Right atrium auricular region (tissue), 2 donors: ENCODE measurements around the gene MYCBP. TPM values are rescaled to one million over a fixed set of nuclear protein-coding genes. Genes with fewer than 3 reads are reported as not detected.

Experiments
- DNase-seq: peaks from one replicate; pipeline ENCODE4 v3.0.0-alpha.2; 2019; ENCODE audit warnings: low spot score
- H3K27ac ChIP-seq, 2 donors: fragments of 200-600 bp; sonication (generic); 1 replicate in 1 of 2; 2 replicates in 1 of 2; pipeline ENCODE4 v1.5.1; 2016 to 2019
- H3K27me3 ChIP-seq, 2 donors: fragments of 200-600 bp; sonication (generic); one replicate each; pipeline versions ENCODE4 v1.5.1 to v1.6.0; 2017 to 2019
- H3K36me3 ChIP-seq: fragments of 200-600 bp; sonication (generic); one replicate; pipeline ENCODE4 v1.5.1; 2016
- H3K4me1 ChIP-seq, 2 donors: fragments of 200-600 bp; sonication (generic); one replicate each; pipeline versions ENCODE4 v1.5.1 to v1.6.0; 2017 to 2019
- H3K4me3 ChIP-seq, 2 donors: fragments of 200-600 bp; sonication (generic); 1 replicate in 1 of 2; 2 replicates in 1 of 2; pipeline ENCODE4 v1.5.1; 2017 to 2019; ENCODE audit warnings: mild to moderate bottlenecking in 1 of 2, moderate library complexity in 1 of 2
- H3K9me3 ChIP-seq, 2 donors: fragments of 200-600 bp; sonication (generic); one replicate each; pipeline ENCODE4 v1.5.1; 2019
- total RNA-seq, 2 donors: library from RNA; depleted of rRNA; stranded (reverse); fragments of >200 nt; gene quantifications; one replicate each; pipeline ENCODE4 v1.1.0, GENCODE V29; 2016
- TF ChIP-seq, protein P1 (sequence below), 2 donors: fragments of 200-600 bp; sonication (generic); IDR thresholded peaks; one replicate each; pipeline ENCODE4 v1.5.1; 2019; ENCODE audit warnings: antibody characterized with exemption in 2 of 2

Gene MYCBP
- total RNA-seq, 2 donors from 2014 or later: 5.6 to 9.4 TPM

DNA sequence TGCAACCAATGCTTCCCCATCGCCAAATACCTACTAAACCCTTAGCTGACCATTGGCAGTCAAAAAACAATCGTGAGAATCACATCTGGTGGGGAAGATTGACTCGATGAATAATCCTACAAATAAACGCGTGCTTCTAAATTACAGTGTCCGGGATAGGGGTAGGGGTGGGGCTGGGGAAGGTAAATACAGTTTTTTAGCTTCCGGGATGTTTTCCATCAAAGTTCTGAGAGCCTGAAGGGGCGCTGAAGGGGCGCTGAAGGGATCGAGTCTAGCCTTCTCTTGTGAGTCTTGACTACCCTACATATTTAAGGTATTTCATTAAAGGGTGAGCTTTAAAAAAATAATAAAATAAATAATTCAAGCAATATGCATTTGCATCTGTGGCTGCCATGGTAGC is 54.1 kb downstream of the MYCBP start:
- Histone ChIP-seq H3K36me3 (no peaks in the 10 kb centered on the region), H3K9me3 (peaks cover 0 to 13% of the 10 kb centered on the region in 2 donors), H3K27ac (no peak overlapping the region), H3K27me3 (peaks cover 12 to 20% of the 10 kb centered on the region in 2 donors), H3K4me3 (no peak overlapping the region), H3K4me1 (peaks cover 0 to 12% of the 10 kb centered on the region in 2 donors)
- DNase-seq: no peak
- TF ChIP-seq, protein P1, sequence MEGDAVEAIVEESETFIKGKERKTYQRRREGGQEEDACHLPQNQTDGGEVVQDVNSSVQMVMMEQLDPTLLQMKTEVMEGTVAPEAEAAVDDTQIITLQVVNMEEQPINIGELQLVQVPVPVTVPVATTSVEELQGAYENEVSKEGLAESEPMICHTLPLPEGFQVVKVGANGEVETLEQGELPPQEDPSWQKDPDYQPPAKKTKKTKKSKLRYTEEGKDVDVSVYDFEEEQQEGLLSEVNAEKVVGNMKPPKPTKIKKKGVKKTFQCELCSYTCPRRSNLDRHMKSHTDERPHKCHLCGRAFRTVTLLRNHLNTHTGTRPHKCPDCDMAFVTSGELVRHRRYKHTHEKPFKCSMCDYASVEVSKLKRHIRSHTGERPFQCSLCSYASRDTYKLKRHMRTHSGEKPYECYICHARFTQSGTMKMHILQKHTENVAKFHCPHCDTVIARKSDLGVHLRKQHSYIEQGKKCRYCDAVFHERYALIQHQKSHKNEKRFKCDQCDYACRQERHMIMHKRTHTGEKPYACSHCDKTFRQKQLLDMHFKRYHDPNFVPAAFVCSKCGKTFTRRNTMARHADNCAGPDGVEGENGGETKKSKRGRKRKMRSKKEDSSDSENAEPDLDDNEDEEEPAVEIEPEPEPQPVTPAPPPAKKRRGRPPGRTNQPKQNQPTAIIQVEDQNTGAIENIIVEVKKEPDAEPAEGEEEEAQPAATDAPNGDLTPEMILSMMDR (IDR thresholded peaks at IDR 0.05): no peak

DNA sequence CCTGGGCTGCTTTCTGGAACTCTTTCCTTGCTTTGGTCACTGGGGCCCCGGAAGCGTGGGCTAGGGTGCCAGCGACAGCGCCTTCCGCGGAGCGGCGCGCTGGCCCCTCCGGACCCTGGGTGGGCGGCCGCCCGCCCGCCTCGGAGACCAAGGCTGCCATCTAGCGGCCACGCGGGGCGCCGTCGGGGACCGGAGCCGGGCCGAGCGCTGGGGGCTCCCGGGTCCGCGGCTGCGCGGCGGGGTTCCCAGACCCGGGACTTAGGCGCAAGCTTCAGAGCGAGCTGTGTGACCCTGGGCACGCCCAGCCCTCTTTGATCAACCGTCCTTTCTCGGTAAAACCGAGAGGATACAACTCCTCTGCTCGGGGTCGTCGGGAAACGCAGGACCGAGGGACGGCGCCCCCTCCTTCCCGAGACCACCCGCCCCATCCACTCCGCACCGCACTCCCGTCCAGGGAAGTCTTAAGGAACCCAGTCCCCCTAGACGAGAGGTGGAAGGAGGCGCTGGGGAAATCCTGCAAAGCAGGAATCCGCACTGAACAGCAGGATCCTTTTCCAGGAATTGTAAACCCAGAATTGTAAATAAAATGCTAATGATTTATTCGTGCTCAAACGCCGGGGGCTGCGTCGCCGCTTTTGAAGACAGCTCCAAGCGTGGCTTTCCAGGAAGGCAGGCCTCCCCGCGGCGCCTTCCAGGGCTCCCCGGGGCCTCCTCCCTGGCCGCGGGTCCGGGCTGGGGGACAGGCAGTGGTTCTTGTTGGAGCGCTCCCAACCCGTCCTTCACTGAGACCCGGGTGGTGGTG is 54.8 kb downstream of the MYCBP start:
- H3K9me3 ChIP-seq: peaks cover 0 to 13% of the 10 kb centered on the region in 2 donors
- H3K36me3 ChIP-seq: no peaks in the 10 kb centered on the region
- peaks cover 0 to 12% of the 10 kb centered on the region in 2 donors for H3K4me1 ChIP-seq
- no peak overlapping the region for H3K27ac ChIP-seq
- H3K4me3 ChIP-seq: peak overlapping the region in 1 of 2 donors; percentile 31
- H3K27me3 ChIP-seq: peaks cover 12 to 20% of the 10 kb centered on the region in 2 donors
- TF ChIP-seq, protein P1 (IDR thresholded peaks at IDR 0.05): peak; percentile 71 to 86
- DNase-seq: no peak

DNA sequence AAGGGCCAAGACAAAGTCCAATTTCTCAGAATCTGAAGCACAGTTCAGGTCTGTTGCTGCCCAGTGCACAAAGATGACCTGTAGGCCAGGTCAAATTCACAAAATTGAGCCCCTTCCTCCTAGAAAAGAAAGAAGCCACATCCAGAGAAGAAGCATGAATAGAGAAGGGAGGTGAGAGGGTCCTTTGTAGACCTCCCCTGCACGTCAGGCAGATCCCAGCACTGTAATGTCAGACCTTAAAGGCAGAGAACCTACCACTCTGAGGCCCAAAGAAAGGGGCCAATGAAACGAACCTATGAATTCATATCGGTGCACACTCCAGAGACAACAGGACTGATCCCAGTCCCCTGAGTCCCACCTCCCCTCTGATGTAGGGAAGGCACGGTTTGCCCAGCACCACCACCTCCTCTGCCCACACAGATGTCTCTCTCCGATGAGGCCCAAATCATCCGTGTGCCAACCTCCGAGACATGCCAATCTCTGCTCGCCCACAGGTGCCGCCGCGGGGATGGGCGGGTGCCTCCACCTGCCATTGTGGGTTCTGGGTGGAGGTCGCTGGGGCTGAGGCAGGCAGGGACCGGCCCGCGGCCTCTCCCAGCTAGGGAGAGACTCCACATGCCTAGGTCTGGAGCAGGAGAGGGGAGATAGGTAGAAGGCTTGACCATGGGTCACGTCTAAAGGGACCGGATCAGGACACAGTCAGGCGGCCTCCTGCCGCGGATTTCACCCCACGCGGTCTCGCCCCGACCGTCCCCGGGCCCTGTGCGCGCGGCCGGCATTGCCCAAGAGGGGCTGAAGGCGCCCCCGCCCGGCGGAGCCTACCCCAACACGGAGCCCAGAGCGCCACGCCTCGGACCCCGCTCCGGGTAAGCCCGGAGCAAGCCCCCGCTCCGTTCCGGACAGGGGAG is 55.6 kb downstream of the MYCBP start:
- peaks cover 12 to 20% of the 10 kb centered on the region in 2 donors for H3K27me3 ChIP-seq
- H3K4me3 ChIP-seq: peak overlapping the region in 1 of 2 donors; percentile 31
- H3K27ac ChIP-seq: no peak overlapping the region

DNA sequence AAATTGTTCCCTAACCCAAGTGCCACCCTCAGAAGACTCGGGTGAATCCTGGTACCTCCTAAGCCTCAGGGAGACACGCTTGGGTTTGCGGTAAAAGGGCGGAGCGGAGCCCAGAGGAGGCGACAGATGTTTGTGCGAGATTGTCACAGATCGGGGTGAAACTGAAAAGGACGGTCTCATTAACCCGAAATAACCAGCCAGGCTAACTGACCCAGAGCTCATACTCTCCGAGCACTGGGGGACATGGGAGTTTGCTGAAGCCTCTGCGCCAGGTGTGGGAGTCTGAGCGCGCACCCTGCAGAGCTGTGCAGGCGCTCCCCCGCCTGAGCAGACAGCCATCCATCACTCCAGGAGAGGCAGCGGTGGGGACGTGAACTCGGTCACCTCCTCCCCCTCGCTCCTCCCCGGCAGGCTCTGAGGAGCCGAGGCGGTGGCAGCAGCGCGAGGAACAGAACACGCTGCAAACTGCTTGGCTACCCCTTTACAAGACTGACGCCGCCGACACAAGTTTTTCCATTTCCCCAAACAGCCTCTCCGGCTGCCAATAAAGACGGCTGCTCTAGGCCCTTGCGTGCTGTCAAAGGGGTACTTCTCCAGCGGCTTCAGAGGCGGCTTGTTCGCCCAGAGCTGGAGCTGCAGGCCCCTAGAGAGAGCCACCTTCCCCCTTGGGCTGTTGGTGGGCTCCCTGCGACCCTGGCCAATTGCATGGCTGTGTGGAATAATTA is 57.1 kb downstream of the MYCBP start:
- peaks cover 0 to 12% of the 10 kb centered on the region in 2 donors for H3K4me1 ChIP-seq
- no peak for DNase-seq
- no peak overlapping the region for H3K4me3 ChIP-seq
- peaks cover 12 to 20% of the 10 kb centered on the region in 2 donors for H3K27me3 ChIP-seq
- H3K9me3 ChIP-seq: peaks cover 0 to 13% of the 10 kb centered on the region in 2 donors
- H3K36me3 ChIP-seq: no peaks in the 10 kb centered on the region
- TF ChIP-seq, protein P1 (IDR thresholded peaks at IDR 0.05): no peak
- no peak overlapping the region for H3K27ac ChIP-seq

More for the DNA sequence above, 55.6 kb downstream of the MYCBP start:
- no peaks in the 10 kb centered on the region for H3K36me3 ChIP-seq
- TF ChIP-seq, protein P1 (IDR thresholded peaks at IDR 0.05): no peak
- peaks cover 0 to 12% of the 10 kb centered on the region in 2 donors for H3K4me1 ChIP-seq
- no peak for DNase-seq
- H3K9me3 ChIP-seq: peaks cover 0 to 13% of the 10 kb centered on the region in 2 donors

DNA sequence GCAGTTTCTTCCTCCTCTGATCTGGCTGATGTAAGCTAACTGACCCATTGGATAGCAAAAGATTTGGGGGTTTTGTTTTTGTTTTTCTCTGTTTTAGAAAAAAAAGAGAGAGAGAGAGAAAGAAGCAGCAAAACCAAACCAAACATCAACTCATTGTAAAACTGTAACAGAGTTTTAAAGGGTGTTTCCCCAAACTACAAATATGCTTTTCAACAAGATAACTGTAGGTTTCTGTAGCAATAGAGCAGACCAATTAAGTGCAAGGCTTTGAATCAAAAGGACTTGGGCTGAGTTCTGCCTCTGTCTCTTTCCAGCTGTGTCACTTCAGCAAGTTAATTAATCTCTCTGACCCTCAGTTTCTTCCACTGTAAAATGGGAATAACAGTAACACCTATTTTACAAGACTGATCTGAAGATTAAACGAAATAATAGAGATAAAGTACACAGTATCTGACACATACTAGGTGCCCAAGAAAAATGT is 58.1 kb downstream of the MYCBP start:
- H3K4me3 ChIP-seq: no peak overlapping the region
- TF ChIP-seq, protein P1 (IDR thresholded peaks at IDR 0.05): no peak
- H3K9me3 ChIP-seq: peaks cover 0 to 13% of the 10 kb centered on the region in 2 donors
- H3K4me1 ChIP-seq: peaks cover 0 to 12% of the 10 kb centered on the region in 2 donors
- no peaks in the 10 kb centered on the region for H3K36me3 ChIP-seq
- H3K27me3 ChIP-seq: peaks cover 12 to 20% of the 10 kb centered on the region in 2 donors
- no peak overlapping the region for H3K27ac ChIP-seq
- no peak for DNase-seq
